T-cell (primary cell): ENCODE results near the gene MYOM3. TPM values are rescaled to one million over a fixed set of nuclear protein-coding genes. Genes with fewer than 3 reads are reported as not detected.
"Not testable (repeated sequence)": the region's sequence is repeated elsewhere in the genome, so short reads cannot be mapped to it uniquely, and the experiment has no call there.

Experiments used
- ATAC-seq, 4 experiments: fragments of 200-7000 bp in 3 of 4; fragments of 150-1000 bp in 1 of 4; cut with Tn5 transposase; replicated peaks in 1 of 4; 1 replicate in 3 of 4; 2 replicates in 1 of 4; pipeline ENCODE4 v1.10.0; 2021; ENCODE audit warnings: moderate library complexity in 3 of 4, mild to moderate bottlenecking in 2 of 4, moderate number of reproducible peaks in 1 of 4
- CTCF ChIA-PET, 2 donors: fragments of 300-600 bp; sonication (Branson Sonifier 250); formaldehyde crosslinking; loops; one replicate each; lab custom pipeline; 2022; ENCODE audit warnings: antibody characterized with exemption in 2 of 2; lab: Charles Lee
- POLR2A ChIA-PET, 2 donors: fragments of 300-600 bp; sonication (Branson Sonifier 250); formaldehyde crosslinking; loops; one replicate each; lab custom pipeline; 2022; ENCODE audit warnings: antibody characterized with exemption in 2 of 2; lab: Charles Lee
- DNase-seq, 35 experiments: peaks; one replicate each; pipeline versions ENCODE4 v3.0.0 to v3.0.0-alpha.2; 2013 to 2023
- H3K27ac ChIP-seq: one replicate; pipeline ENCODE4 v1.5.1; 2013; ENCODE audit warnings: low read length
- H3K27me3 ChIP-seq, 2 experiments: replicated peaks in 1 of 2; 1 replicate in 1 of 2; 2 replicates in 1 of 2; pipeline versions ENCODE4 v1.6.1 to v1.7.0; 2013; ENCODE audit warnings: low read length in 1 of 2, mixed read lengths in 1 of 2; ENCODE audit not compliant: control insufficient read depth in 2 of 2, insufficient read depth in 2 of 2; ENCODE audit errors: extremely low read depth in 1 of 2
- H3K36me3 ChIP-seq, 2 donors: 1 replicate in 1 of 2; 2 replicates in 1 of 2; pipeline versions ENCODE4 v1.6.1 to v1.7.0; 2013; ENCODE audit warnings: low read length in 1 of 2; ENCODE audit not compliant: control insufficient read depth in 2 of 2, insufficient read depth in 1 of 2; ENCODE audit errors: extremely low read depth in 1 of 2
- H3K4me1 ChIP-seq, 2 experiments: 1 replicate in 1 of 2; 2 replicates in 1 of 2; pipeline versions ENCODE4 v1.6.1 to v1.7.0; 2013; ENCODE audit warnings: low read length in 2 of 2, mixed read lengths in 1 of 2; ENCODE audit not compliant: insufficient read depth in 2 of 2, control insufficient read depth in 1 of 2; ENCODE audit errors: extremely low read depth in 1 of 2
- H3K4me3 ChIP-seq, 2 donors: 1 replicate in 1 of 2; 2 replicates in 1 of 2; pipeline versions ENCODE4 v1.5.1 to v1.7.0; 2013; ENCODE audit warnings: mild to moderate bottlenecking in 2 of 2, low read length in 1 of 2, moderate library complexity in 1 of 2; ENCODE audit not compliant: control insufficient read depth in 1 of 2; ENCODE audit errors: extremely low read depth in 1 of 2
- H3K9me3 ChIP-seq: 2 replicates; pipeline ENCODE4 v1.7.0; 2013
- H3K27ac Mint-ChIP-seq, 2 donors: one replicate each; pipeline ENCODE4 v1.8.0; 2020 to 2021; ENCODE audit warnings: mild to moderate bottlenecking in 2 of 2, mixed read lengths in 2 of 2
- H3K27me3 Mint-ChIP-seq, 2 donors: one replicate each; pipeline ENCODE4 v1.8.0; 2021 to 2022; ENCODE audit warnings: mixed read lengths in 2 of 2
- H3K36me3 Mint-ChIP-seq: one replicate; pipeline ENCODE4 v1.8.0; 2021; ENCODE audit warnings: mixed read lengths
- H3K4me1 Mint-ChIP-seq, 3 donors: one replicate each; pipeline ENCODE4 v1.8.0; 2020 to 2022; ENCODE audit warnings: mixed read lengths in 3 of 3, mild to moderate bottlenecking in 1 of 3
- H3K4me3 Mint-ChIP-seq, 3 donors: one replicate each; pipeline ENCODE4 v1.8.0; 2020 to 2022; ENCODE audit warnings: mild to moderate bottlenecking in 3 of 3, mixed read lengths in 3 of 3, moderate library complexity in 3 of 3
- H3K9me3 Mint-ChIP-seq, 3 donors: one replicate each; pipeline ENCODE4 v1.8.0; 2020 to 2022; ENCODE audit warnings: mixed read lengths in 3 of 3
- WGBS: methylation state at CpG from one replicate; pipeline ENCODE4 v1.1.5; 2013; ENCODE audit warnings: missing lambda C conversion rate; ENCODE audit not compliant: insufficient coverage; 5-methylcytosine and 5-hydroxymethylcytosine counted together
- total RNA-seq, 35 experiments: library from RNA in 6 of 35; stranded (reverse) in 6 of 35; fragments of 120-200 nt in 1 of 35; gene quantifications; one replicate each; pipeline versions ENCODE4 v1.2.1 to v1.2.4 and lab custom pipeline; 2013 to 2026

Gene MYOM3
- total RNA-seq, 5 donors from 2014 or later (not counting 1 experiment from before 2014, with no cell fraction given): not detected

GRCh38 chr1:24009406-24009805, 102.5 kb downstream of the MYOM3 start:
- 83% methylated on average over 1 of the region's 1 CpG for WGBS
- H3K27ac Mint-ChIP-seq: no peak overlapping the region
- CTCF ChIA-PET: no interaction called here

GRCh38 chr1:24008574-24009184, 103.3 kb downstream of the MYOM3 start:
- CTCF ChIA-PET: not testable (repeated sequence)

More at GRCh38 chr1:24009406-24009805, 102.5 kb downstream of the MYOM3 start:
- no peaks in the 10 kb centered on the region for H3K36me3 ChIP-seq
- no peaks in the 10 kb centered on the region for H3K9me3 Mint-ChIP-seq
- H3K4me1 ChIP-seq: no peaks in the 10 kb centered on the region
- peaks cover 5 to 17% of the 10 kb centered on the region in 2 donors for H3K27me3 Mint-ChIP-seq
- no peaks in the 10 kb centered on the region for H3K36me3 Mint-ChIP-seq
- POLR2A ChIA-PET: no interaction called here
- no peak for ATAC-seq
- no peaks in the 10 kb centered on the region for H3K4me1 Mint-ChIP-seq
- DNase-seq: no peak
- no peaks in the 10 kb centered on the region for H3K9me3 ChIP-seq
- H3K27ac ChIP-seq: no peak overlapping the region
- H3K27me3 ChIP-seq: peaks cover 0 to 4% of the 10 kb centered on the region in 2 experiments
- H3K4me3 ChIP-seq: no peak overlapping the region
- no peak overlapping the region for H3K4me3 Mint-ChIP-seq

GRCh38 chr1:24007079-24007478, 104.9 kb downstream of the MYOM3 start:
- Mint-ChIP-seq H3K4me3 (no peak overlapping the region), H3K4me1 (peaks cover 0 to 5% (median 0%) of the 10 kb centered on the region in 3 donors), H3K27ac (no peak overlapping the region), H3K9me3 (no peaks in the 10 kb centered on the region), H3K36me3 (no peaks in the 10 kb centered on the region), H3K27me3 (peaks cover 11 to 15% of the 10 kb centered on the region in 2 donors)
- H3K4me1 ChIP-seq: no peaks in the 10 kb centered on the region
- no peaks in the 10 kb centered on the region for H3K9me3 ChIP-seq
- ATAC-seq (no peak), DNase-seq (no peak)
- H3K4me3 ChIP-seq: no peak overlapping the region
- H3K27ac ChIP-seq: no peak overlapping the region
- no peaks in the 10 kb centered on the region for H3K36me3 ChIP-seq
- H3K27me3 ChIP-seq: peaks cover 0 to 4% of the 10 kb centered on the region in 2 experiments
- ChIA-PET CTCF (interaction anchor here in 1 of 2 donors (0.6 kb wide), 1 partner anchor 1214 kb away, joined by 3 read pairs; no protein-coding TSS in a partner anchor), POLR2A (interaction anchor here in 1 of 2 donors (0.7 kb wide), 1 partner anchor 17 kb away, joined by 6 read pairs; no protein-coding TSS in a partner anchor)

More at GRCh38 chr1:24008574-24009184, 103.3 kb downstream of the MYOM3 start:
- 50% methylated on average over 1 of the region's 3 CpGs for WGBS
- POLR2A ChIA-PET: interaction anchor here in 1 of 2 donors (0.6 kb wide), 1 partner anchor 48 kb away, joined by 3 read pairs; no protein-coding TSS in a partner anchor
- H3K4me1 Mint-ChIP-seq, H3K9me3 ChIP-seq, H3K36me3 Mint-ChIP-seq, H3K27me3 ChIP-seq, H3K27ac Mint-ChIP-seq, H3K4me3 ChIP-seq, ATAC-seq, H3K4me1 ChIP-seq, H3K4me3 Mint-ChIP-seq, DNase-seq, H3K36me3 ChIP-seq, H3K27ac ChIP-seq, H3K9me3 Mint-ChIP-seq: not testable (repeated sequence)
- H3K27me3 Mint-ChIP-seq: peaks cover 9 to 17% of the 10 kb centered on the region in 2 donors

Other genes starting within 250 kb of the MYOM3 start
- 10 to 100 TPM in 3 of 5 donors, 1 to 10 TPM in 2; 5.6 to 11.5 (median 10.7) TPM for gene FUCA1, start 243.8 kb downstream of the MYOM3 start, total RNA-seq
- 1 to 10 TPM in 4 of 5 donors, under 1 TPM in 1; 0.67 to 2.1 (median 1.5) TPM for gene CNR2, start 198.8 kb downstream of the MYOM3 start, total RNA-seq
- 100 to 1,000 TPM; 135 to 159 (median 139) TPM for gene PNRC2, start 152.3 kb downstream of the MYOM3 start, total RNA-seq
- gene SRSF10, start 131.8 kb downstream of the MYOM3 start, total RNA-seq: 100 to 1,000 TPM; 145 to 240 (median 153) TPM
- under 1 TPM in 2 of 5 donors, not detected in 3; 0.13 to 0.15 TPM for gene IL22RA1, start 31.0 kb upstream of the MYOM3 start, total RNA-seq
- 1 to 10 TPM; 2.4 to 7.0 (median 6.0) TPM for gene IFNLR1, start 75.2 kb upstream of the MYOM3 start, total RNA-seq
- gene GRHL3, start 207.2 kb upstream of the MYOM3 start, total RNA-seq: not detected